Gastrocnemius medialis (tissue), 4 donors: ENCODE measurements around the gene SCN10A. TPM values are rescaled to one million over a fixed set of nuclear protein-coding genes. Genes with fewer than 3 reads are reported as not detected.

Experiments
- ATAC-seq, 2 donors: fragments of 150-250 bp; one replicate each; pipeline ENCODE4 v1.9.1; 2016
- DNase-seq, 2 donors: peaks; one replicate each; pipeline ENCODE4 v3.0.0-alpha.2; 2019
- H3K27ac ChIP-seq, 4 donors: fragments of 200-600 bp; sonication (generic); 1 replicate in 1 of 4; 2 replicates in 3 of 4; pipeline ENCODE4 v1.5.1; 2016 to 2018; ENCODE audit warnings: mild to moderate bottlenecking in 2 of 4, moderate library complexity in 1 of 4
- H3K27me3 ChIP-seq, 3 donors: fragments of 200-600 bp; sonication (generic) in 2 of 3; 1 replicate in 1 of 3; 2 replicates in 2 of 3; pipeline versions ENCODE4 v1.5.1 to v1.6.0; 2016 to 2019; ENCODE audit warnings: mild to moderate bottlenecking in 1 of 3, moderate library complexity in 1 of 3
- H3K36me3 ChIP-seq, 2 donors: fragments of 200-600 bp; sonication (generic) in 1 of 2; one replicate each; pipeline ENCODE4 v1.5.1; 2017 to 2018
- H3K4me1 ChIP-seq, 2 donors: fragments of 200-600 bp; sonication (generic) in 1 of 2; one replicate each; pipeline ENCODE4 v1.5.1; 2016 to 2017; ENCODE audit warnings: mild to moderate bottlenecking in 2 of 2
- H3K4me3 ChIP-seq, 4 donors: fragments of 200-600 bp; sonication (generic) in 3 of 4; 1 replicate in 1 of 4; 2 replicates in 3 of 4; pipeline ENCODE4 v1.5.1; 2016 to 2019; ENCODE audit warnings: mild to moderate bottlenecking in 2 of 4
- H3K9me3 ChIP-seq, 3 donors: fragments of 200-600 bp; sonication (generic) in 2 of 3; 1 replicate in 1 of 3; 2 replicates in 2 of 3; pipeline ENCODE4 v1.5.1; 2016 to 2019
- CTCF ChIP-seq, 5 experiments: fragments of 450-650 bp in 3 of 5; fragments of 200-600 bp in 2 of 5; sonication (generic) in 2 of 5; IDR thresholded peaks in 4 of 5; conservative IDR thresholded peaks in 1 of 5; 1 replicate in 4 of 5; 2 replicates in 1 of 5; pipeline ENCODE4 v1.5.1; 2016 to 2019; ENCODE audit warnings: antibody characterized with exemption in 5 of 5, mild to moderate bottlenecking in 3 of 5, moderate library complexity in 3 of 5
- POLR2A ChIP-seq, 2 donors: fragments of 450-650 bp; IDR thresholded peaks; one replicate each; pipeline ENCODE4 v1.6.1; 2017; ENCODE audit warnings: antibody characterized with exemption in 2 of 2, mild to moderate bottlenecking in 2 of 2, moderate library complexity in 2 of 2
- in situ Hi-C, 4 donors: fragments of 200-750 bp; cut with MboI; loops; one replicate each; pipeline versions ENCODE4 v1.15.0 to v1.8.0; 2017; ENCODE audit warnings: low sequenced_read_pairs in 4 of 4
- intact Hi-C: fragments of 100-400 bp; cut with DNase I; formaldehyde crosslinking; loops from one replicate; pipeline ENCODE4 v1.15.1; 2023; ENCODE audit warnings: low total_unique reads
- total RNA-seq, 4 donors: library from RNA; depleted of rRNA; stranded (reverse); fragments of >200 nt; gene quantifications; one replicate each; pipeline versions ENCODE4 v1.1.0 to v1.2.3, GENCODE V29; 2016

Gene SCN10A
- total RNA-seq, 4 donors from 2014 or later = not detected

- Histone ChIP-seq H3K4me3 (peak within 1 kb of the TSS; percentile 47 to 59 (median 52)), H3K27me3 (peaks cover 19 to 25% (median 19%) of the 10 kb centered on the region in 3 donors), H3K4me1 (peaks cover 6 to 10% of the 10 kb centered on the region in 2 donors), H3K9me3 (no peaks in the 10 kb centered on the region), H3K36me3 (no peaks in the 10 kb centered on the region), H3K27ac (no peak within 1 kb of the TSS)
- in situ Hi-C loops (loop anchor here (5.0 to 10.0 kb wide), 2 partner anchors 125 to 127 kb away; no protein-coding TSS in a partner anchor), intact Hi-C loops (no loop called here)
- peak; percentile 32 to 40 for ATAC-seq
- DNase-seq = no peak
- TF ChIP-seq POLR2A (IDR thresholded peaks at IDR 0.05) (no peak), CTCF (IDR thresholded peaks at IDR 0.05 in 4 of 5, conservative IDR thresholded peaks at IDR 0.05 in 1 of 5) (no peak)
Measured at GRCh38 chr3:38649500-38650247, 166.3 kb downstream of the SCN10A start, which contains the start of gene SCN5A. TSS of gene SCN5A (minus strand) at chr3:38649687. CDS start at chr3:38633307, 16,380 bp downstream.

- Histone ChIP-seq H3K4me3 (peak overlapping the region; percentile 47 to 59 (median 52)), H3K27me3 (peaks cover 19 to 25% (median 19%) of the 10 kb centered on the region in 3 donors), H3K36me3 (no peaks in the 10 kb centered on the region), H3K9me3 (no peaks in the 10 kb centered on the region), H3K4me1 (peaks cover 6 to 10% of the 10 kb centered on the region in 2 donors), H3K27ac (no peak overlapping the region)
- intact Hi-C loops = no loop called here
- in situ Hi-C loops = loop anchor here in 3 of 4 donors (10.0 kb wide), 1 partner anchor 124 kb away; no protein-coding TSS in a partner anchor
- TF ChIP-seq POLR2A (IDR thresholded peaks at IDR 0.05) (no peak), CTCF (IDR thresholded peaks at IDR 0.05 in 4 of 5, conservative IDR thresholded peaks at IDR 0.05 in 1 of 5) (no peak)
- ATAC-seq = no peak
- no peak for DNase-seq
Measured at GRCh38 chr3:38648659-38649499, 167.1 kb downstream of the SCN10A start.

GRCh38 chr3:38648024-38648658 is 167.9 kb downstream of the SCN10A start:
- no peak overlapping the region for H3K27ac ChIP-seq
- H3K27me3 ChIP-seq = peaks cover 19 to 25% (median 19%) of the 10 kb centered on the region in 3 donors
- H3K4me1 ChIP-seq = peaks cover 6 to 10% of the 10 kb centered on the region in 2 donors
- H3K36me3 ChIP-seq = no peaks in the 10 kb centered on the region
- TF ChIP-seq CTCF (IDR thresholded peaks at IDR 0.05 in 4 of 5, conservative IDR thresholded peaks at IDR 0.05 in 1 of 5) (no peak), POLR2A (IDR thresholded peaks at IDR 0.05) (no peak)
- DNase-seq (no peak), ATAC-seq (no peak)
- H3K9me3 ChIP-seq = no peaks in the 10 kb centered on the region
- intact Hi-C loops = no loop called here
- in situ Hi-C loops = loop anchor here in 3 of 4 donors (10.0 kb wide), 1 partner anchor 123 kb away; no protein-coding TSS in a partner anchor
- no peak overlapping the region for H3K4me3 ChIP-seq

GRCh38 chr3:38647217-38647970 is 168.6 kb downstream of the SCN10A start:
- intact Hi-C loops = no loop called here
- DNase-seq = no peak
- H3K4me1 ChIP-seq = peaks cover 6 to 10% of the 10 kb centered on the region in 2 donors

More at GRCh38 chr3:38647217-38647970, 168.6 kb downstream of the SCN10A start:
- Histone ChIP-seq H3K36me3 (no peaks in the 10 kb centered on the region), H3K4me3 (no peak overlapping the region), H3K27ac (no peak overlapping the region), H3K9me3 (no peaks in the 10 kb centered on the region), H3K27me3 (peaks cover 19 to 25% (median 19%) of the 10 kb centered on the region in 3 donors)
- TF ChIP-seq POLR2A (IDR thresholded peaks at IDR 0.05) (no peak), CTCF (IDR thresholded peaks at IDR 0.05 in 4 of 5, conservative IDR thresholded peaks at IDR 0.05 in 1 of 5) (no peak)
- no peak for ATAC-seq
- in situ Hi-C loops = loop anchor here in 3 of 4 donors (10.0 kb wide), 1 partner anchor 123 kb away; no protein-coding TSS in a partner anchor
